ENCODE results near the gene TRAPPC11. TPM values are rescaled to one million over a fixed set of nuclear protein-coding genes. Genes with fewer than 3 reads are reported as not detected.

Gene TRAPPC11
- total and polyA plus RNA-seq, 2 of the 13 experiments (the other 11 are each of a cell fraction or from before 2014, with no cell fraction given) = 18.0 to 23.2 TPM

DNA sequence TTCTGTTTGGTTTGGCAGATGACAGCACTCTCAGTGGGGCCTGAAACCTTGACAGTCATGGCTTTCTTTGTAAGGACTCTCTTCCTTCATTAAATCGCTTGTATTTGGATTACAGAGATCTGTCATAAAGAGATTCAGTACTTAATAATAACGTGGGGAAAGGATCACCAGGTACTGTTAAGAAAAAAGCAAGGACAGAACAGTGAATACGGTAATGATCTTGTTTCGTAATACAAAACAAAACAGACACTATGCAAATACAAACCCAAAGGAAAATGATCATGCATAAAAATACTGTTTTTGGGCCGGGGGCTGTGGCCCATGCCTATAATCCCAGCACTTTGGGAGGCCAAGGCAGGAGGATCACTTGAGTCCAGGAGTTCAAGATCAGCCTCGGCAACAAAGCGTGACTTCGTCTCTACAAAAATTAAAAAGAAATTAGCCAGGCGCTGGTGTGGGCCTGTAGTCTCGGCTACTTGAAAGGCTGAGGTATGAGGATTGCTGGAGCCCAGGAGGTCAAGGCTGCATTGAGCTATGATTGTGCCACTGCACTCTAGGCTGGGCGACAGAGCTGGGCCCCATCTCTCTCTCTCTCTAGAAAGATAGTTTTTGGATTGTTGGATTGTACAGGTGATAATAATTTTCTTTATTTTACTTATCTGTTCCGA lies 64.6 kb downstream of the TRAPPC11 start (continued):
- TF ChIP-seq, protein P1, sequence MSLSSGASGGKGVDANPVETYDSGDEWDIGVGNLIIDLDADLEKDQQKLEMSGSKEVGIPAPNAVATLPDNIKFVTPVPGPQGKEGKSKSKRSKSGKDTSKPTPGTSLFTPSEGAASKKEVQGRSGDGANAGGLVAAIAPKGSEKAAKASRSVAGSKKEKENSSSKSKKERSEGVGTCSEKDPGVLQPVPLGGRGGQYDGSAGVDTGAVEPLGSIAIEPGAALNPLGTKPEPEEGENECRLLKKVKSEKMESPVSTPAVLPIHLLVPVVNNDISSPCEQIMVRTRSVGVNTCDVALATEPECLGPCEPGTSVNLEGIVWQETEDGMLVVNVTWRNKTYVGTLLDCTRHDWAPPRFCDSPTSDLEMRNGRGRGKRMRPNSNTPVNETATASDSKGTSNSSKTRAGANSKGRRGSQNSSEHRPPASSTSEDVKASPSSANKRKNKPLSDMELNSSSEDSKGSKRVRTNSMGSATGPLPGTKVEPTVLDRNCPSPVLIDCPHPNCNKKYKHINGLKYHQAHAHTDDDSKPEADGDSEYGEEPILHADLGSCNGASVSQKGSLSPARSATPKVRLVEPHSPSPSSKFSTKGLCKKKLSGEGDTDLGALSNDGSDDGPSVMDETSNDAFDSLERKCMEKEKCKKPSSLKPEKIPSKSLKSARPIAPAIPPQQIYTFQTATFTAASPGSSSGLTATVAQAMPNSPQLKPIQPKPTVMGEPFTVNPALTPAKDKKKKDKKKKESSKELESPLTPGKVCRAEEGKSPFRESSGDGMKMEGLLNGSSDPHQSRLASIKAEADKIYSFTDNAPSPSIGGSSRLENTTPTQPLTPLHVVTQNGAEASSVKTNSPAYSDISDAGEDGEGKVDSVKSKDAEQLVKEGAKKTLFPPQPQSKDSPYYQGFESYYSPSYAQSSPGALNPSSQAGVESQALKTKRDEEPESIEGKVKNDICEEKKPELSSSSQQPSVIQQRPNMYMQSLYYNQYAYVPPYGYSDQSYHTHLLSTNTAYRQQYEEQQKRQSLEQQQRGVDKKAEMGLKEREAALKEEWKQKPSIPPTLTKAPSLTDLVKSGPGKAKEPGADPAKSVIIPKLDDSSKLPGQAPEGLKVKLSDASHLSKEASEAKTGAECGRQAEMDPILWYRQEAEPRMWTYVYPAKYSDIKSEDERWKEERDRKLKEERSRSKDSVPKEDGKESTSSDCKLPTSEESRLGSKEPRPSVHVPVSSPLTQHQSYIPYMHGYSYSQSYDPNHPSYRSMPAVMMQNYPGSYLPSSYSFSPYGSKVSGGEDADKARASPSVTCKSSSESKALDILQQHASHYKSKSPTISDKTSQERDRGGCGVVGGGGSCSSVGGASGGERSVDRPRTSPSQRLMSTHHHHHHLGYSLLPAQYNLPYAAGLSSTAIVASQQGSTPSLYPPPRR (CRISPR knock-in tag; IDR thresholded peaks at IDR 0.05; ENCODE audit: borderline replicate concordance) = no peak
- TF ChIP-seq ZNF562 (CRISPR knock-in tag; IDR thresholded peaks at IDR 0.05; ENCODE audit: borderline replicate concordance) (no peak), NFIC (IDR thresholded peaks at IDR 0.05; ENCODE audit: low read length) (no peak), ZNF776 (CRISPR knock-in tag; IDR thresholded peaks at IDR 0.05) (no peak), ZNF17 (CRISPR knock-in tag; IDR thresholded peaks at IDR 0.05) (no peak), SCMH1 (CRISPR knock-in tag; IDR thresholded peaks at IDR 0.05; ENCODE audit: borderline replicate concordance) (no peak), RXRA (CRISPR knock-in tag; IDR thresholded peaks at IDR 0.05) (peak; percentile 46; the same call in 1 of the 2 replicates), SSRP1 (CRISPR knock-in tag; IDR thresholded peaks at IDR 0.05) (no peak), NR2F2 (IDR thresholded peaks at IDR 0.05; ENCODE audit: borderline replicate concordance, low read depth) (peak; percentile 69), ATAD3A (CRISPR knock-in tag; IDR thresholded peaks at IDR 0.05) (no peak), MXD4 (CRISPR knock-in tag; IDR thresholded peaks at IDR 0.05) (no peak)
- TF ChIP-seq, protein P2, sequence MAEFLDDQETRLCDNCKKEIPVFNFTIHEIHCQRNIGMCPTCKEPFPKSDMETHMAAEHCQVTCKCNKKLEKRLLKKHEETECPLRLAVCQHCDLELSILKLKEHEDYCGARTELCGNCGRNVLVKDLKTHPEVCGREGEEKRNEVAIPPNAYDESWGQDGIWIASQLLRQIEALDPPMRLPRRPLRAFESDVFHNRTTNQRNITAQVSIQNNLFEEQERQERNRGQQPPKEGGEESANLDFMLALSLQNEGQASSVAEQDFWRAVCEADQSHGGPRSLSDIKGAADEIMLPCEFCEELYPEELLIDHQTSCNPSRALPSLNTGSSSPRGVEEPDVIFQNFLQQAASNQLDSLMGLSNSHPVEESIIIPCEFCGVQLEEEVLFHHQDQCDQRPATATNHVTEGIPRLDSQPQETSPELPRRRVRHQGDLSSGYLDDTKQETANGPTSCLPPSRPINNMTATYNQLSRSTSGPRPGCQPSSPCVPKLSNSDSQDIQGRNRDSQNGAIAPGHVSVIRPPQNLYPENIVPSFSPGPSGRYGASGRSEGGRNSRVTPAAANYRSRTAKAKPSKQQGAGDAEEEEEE (CRISPR knock-in tag; IDR thresholded peaks at IDR 0.05; ENCODE audit: borderline replicate concordance) = no peak
- TF ChIP-seq, protein P3, sequence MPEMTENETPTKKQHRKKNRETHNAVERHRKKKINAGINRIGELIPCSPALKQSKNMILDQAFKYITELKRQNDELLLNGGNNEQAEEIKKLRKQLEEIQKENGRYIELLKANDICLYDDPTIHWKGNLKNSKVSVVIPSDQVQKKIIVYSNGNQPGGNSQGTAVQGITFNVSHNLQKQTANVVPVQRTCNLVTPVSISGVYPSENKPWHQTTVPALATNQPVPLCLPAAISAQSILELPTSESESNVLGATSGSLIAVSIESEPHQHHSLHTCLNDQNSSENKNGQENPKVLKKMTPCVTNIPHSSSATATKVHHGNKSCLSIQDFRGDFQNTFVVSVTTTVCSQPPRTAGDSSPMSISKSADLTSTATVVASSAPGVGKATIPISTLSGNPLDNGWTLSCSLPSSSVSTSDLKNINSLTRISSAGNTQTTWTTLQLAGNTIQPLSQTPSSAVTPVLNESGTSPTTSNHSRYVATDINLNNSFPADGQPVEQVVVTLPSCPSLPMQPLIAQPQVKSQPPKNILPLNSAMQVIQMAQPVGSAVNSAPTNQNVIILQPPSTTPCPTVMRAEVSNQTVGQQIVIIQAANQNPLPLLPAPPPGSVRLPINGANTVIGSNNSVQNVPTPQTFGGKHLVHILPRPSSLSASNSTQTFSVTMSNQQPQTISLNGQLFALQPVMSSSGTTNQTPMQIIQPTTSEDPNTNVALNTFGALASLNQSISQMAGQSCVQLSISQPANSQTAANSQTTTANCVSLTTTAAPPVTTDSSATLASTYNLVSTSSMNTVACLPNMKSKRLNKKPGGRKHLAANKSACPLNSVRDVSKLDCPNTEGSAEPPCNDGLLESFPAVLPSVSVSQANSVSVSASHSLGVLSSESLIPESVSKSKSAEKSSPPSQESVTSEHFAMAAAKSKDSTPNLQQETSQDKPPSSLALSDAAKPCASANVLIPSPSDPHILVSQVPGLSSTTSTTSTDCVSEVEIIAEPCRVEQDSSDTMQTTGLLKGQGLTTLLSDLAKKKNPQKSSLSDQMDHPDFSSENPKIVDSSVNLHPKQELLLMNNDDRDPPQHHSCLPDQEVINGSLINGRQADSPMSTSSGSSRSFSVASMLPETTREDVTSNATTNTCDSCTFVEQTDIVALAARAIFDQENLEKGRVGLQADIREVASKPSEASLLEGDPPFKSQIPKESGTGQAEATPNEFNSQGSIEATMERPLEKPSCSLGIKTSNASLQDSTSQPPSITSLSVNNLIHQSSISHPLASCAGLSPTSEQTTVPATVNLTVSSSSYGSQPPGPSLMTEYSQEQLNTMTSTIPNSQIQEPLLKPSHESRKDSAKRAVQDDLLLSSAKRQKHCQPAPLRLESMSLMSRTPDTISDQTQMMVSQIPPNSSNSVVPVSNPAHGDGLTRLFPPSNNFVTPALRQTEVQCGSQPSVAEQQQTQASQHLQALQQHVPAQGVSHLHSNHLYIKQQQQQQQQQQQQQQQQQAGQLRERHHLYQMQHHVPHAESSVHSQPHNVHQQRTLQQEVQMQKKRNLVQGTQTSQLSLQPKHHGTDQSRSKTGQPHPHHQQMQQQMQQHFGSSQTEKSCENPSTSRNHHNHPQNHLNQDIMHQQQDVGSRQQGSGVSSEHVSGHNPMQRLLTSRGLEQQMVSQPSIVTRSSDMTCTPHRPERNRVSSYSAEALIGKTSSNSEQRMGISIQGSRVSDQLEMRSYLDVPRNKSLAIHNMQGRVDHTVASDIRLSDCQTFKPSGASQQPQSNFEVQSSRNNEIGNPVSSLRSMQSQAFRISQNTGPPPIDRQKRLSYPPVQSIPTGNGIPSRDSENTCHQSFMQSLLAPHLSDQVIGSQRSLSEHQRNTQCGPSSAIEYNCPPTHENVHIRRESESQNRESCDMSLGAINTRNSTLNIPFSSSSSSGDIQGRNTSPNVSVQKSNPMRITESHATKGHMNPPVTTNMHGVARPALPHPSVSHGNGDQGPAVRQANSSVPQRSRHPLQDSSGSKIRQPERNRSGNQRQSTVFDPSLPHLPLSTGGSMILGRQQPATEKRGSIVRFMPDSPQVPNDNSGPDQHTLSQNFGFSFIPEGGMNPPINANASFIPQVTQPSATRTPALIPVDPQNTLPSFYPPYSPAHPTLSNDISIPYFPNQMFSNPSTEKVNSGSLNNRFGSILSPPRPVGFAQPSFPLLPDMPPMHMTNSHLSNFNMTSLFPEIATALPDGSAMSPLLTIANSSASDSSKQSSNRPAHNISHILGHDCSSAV (CRISPR knock-in tag; IDR thresholded peaks at IDR 0.05; ENCODE audit: borderline replicate concordance) = no peak
- TF ChIP-seq, protein P4, sequence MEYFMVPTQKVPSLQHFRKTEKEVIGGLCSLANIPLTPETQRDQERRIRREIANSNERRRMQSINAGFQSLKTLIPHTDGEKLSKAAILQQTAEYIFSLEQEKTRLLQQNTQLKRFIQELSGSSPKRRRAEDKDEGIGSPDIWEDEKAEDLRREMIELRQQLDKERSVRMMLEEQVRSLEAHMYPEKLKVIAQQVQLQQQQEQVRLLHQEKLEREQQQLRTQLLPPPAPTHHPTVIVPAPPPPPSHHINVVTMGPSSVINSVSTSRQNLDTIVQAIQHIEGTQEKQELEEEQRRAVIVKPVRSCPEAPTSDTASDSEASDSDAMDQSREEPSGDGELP (IDR thresholded peaks at IDR 0.05; ENCODE audit: borderline replicate concordance, low read depth) = no peak
